Liver (tissue), 9 donors: Measurements from ENCODE around the gene FOXP3. TPM values are rescaled to one million over a fixed set of nuclear protein-coding genes. Genes with fewer than 3 reads are reported as not detected.

Experiments
- DNase-seq: peaks from one replicate; pipeline ENCODE4 v3.0.0-alpha.2; 2017; ENCODE audit warnings: low spot score
- H3K27ac ChIP-seq, 2 donors: one replicate each; pipeline ENCODE4 v1.7.0; 2013; ENCODE audit warnings: inconsistent platforms in 2 of 2, low read length in 2 of 2, control low read depth in 1 of 2, low read depth in 1 of 2, mild to moderate bottlenecking in 1 of 2
- H3K27me3 ChIP-seq, 4 donors: one replicate each; pipeline versions ENCODE4 v1.6.1 to v1.7.0; 2013; ENCODE audit warnings: low read length in 3 of 4, inconsistent platforms in 1 of 4, mild to moderate bottlenecking in 1 of 4, moderate library complexity in 1 of 4; ENCODE audit not compliant: control insufficient read depth in 4 of 4, insufficient read depth in 4 of 4
- H3K36me3 ChIP-seq, 4 donors: one replicate each; pipeline versions ENCODE4 v1.6.1 to v1.7.0; 2013; ENCODE audit warnings: low read length in 3 of 4, mild to moderate bottlenecking in 3 of 4, low read depth in 1 of 4, moderate library complexity in 1 of 4; ENCODE audit not compliant: control insufficient read depth in 4 of 4, insufficient read depth in 3 of 4
- H3K4me1 ChIP-seq, 4 donors: one replicate each; pipeline versions ENCODE4 v1.6.1 to v1.7.0; 2013; ENCODE audit warnings: low read length in 3 of 4, mild to moderate bottlenecking in 3 of 4, moderate library complexity in 1 of 4; ENCODE audit not compliant: control insufficient read depth in 4 of 4, insufficient read depth in 4 of 4
- H3K4me3 ChIP-seq, 3 donors: one replicate each; pipeline versions ENCODE4 v1.6.1 to v1.7.0; 2013; ENCODE audit warnings: low read length in 3 of 3, control low read depth in 1 of 3, low read depth in 1 of 3, mild to moderate bottlenecking in 1 of 3
- H3K9ac ChIP-seq, 2 donors: one replicate each; pipeline ENCODE4 v1.7.0; 2013; ENCODE audit warnings: low read length in 2 of 2, mild to moderate bottlenecking in 2 of 2, moderate library complexity in 2 of 2, control low read depth in 1 of 2, low read depth in 1 of 2
- H3K9me3 ChIP-seq, 4 donors: one replicate each; pipeline versions ENCODE4 v1.6.1 to v1.7.0; 2013; ENCODE audit warnings: low read length in 3 of 4; ENCODE audit not compliant: control insufficient read depth in 4 of 4
- ATF3 ChIP-seq: IDR thresholded peaks from 2 replicates; pipeline ENCODE4 v1.6.1; 2016; ENCODE audit warnings: antibody characterized with exemption
- CTCF ChIP-seq: fragments of 150-350 bp; IDR thresholded peaks from 2 replicates; pipeline ENCODE4 v1.5.1; 2017; ENCODE audit warnings: improper control_type of control experiment, low read depth, low read length; ENCODE audit not compliant: missing input control
- EGR1 ChIP-seq, 2 donors: IDR thresholded peaks; 2 replicates each; pipeline ENCODE4 v1.6.1; 2016 to 2018; ENCODE audit warnings: antibody characterized with exemption in 2 of 2, low read depth in 2 of 2
- FOXA1 ChIP-seq: IDR thresholded peaks from 2 replicates; pipeline ENCODE4 v1.6.1; 2016; ENCODE audit warnings: antibody characterized with exemption
- FOXA2 ChIP-seq: IDR thresholded peaks from 2 replicates; pipeline ENCODE4 v1.6.1; 2016; ENCODE audit warnings: antibody characterized with exemption
- HNF4A ChIP-seq, 2 donors: conservative IDR thresholded peaks; 2 replicates each; pipeline ENCODE4 v1.6.1; 2016; ENCODE audit warnings: antibody characterized with exemption in 2 of 2, mild to moderate bottlenecking in 2 of 2
- HNF4G ChIP-seq: IDR thresholded peaks from 2 replicates; pipeline ENCODE4 v1.6.1; 2016; ENCODE audit warnings: antibody characterized with exemption
- JUND ChIP-seq, 2 donors: IDR thresholded peaks; 2 replicates each; pipeline ENCODE4 v1.6.1; 2016; ENCODE audit warnings: antibody characterized with exemption in 2 of 2
- NR2F2 ChIP-seq: IDR thresholded peaks from 2 replicates; pipeline ENCODE4 v1.6.1; 2016; ENCODE audit warnings: antibody characterized with exemption
- RAD21 ChIP-seq, 2 donors: IDR thresholded peaks; 2 replicates each; pipeline ENCODE4 v1.6.1; 2016; ENCODE audit warnings: antibody characterized with exemption in 2 of 2, mild to moderate bottlenecking in 2 of 2
- REST ChIP-seq: IDR thresholded peaks from 2 replicates; pipeline ENCODE4 v1.6.1; 2016; ENCODE audit warnings: antibody characterized with exemption, mild to moderate bottlenecking
- SP1 ChIP-seq: IDR thresholded peaks from 2 replicates; pipeline ENCODE4 v1.6.1; 2018; ENCODE audit warnings: antibody characterized with exemption, mild to moderate bottlenecking
- TAF1 ChIP-seq: conservative IDR thresholded peaks from 2 replicates; pipeline ENCODE4 v1.6.1; 2016; ENCODE audit warnings: antibody characterized with exemption, mild to moderate bottlenecking
- YY1 ChIP-seq: IDR thresholded peaks from 2 replicates; pipeline ENCODE4 v1.6.1; 2016; ENCODE audit warnings: antibody characterized with exemption, mild to moderate bottlenecking
- WGBS: extraction: QIAGEN DNeasy Blood & Tissue Kit; methylation state at CpG from one replicate; pipeline ENCODE4 v1.1.7; 2013; 5-methylcytosine and 5-hydroxymethylcytosine counted together
- polyA plus RNA-seq, 2 donors: library from polyadenylated mRNA; stranded (reverse) in 1 of 2; unstranded in 1 of 2; fragments of 200-250 nt in 1 of 2; fragments of >200 nt in 1 of 2; fragmentation: Nextera tagmentation in 1 of 2; extraction: Ambion mirVana in 1 of 2; gene quantifications; one replicate each; pipeline versions ENCODE4 v1.2.1 to v1.2.3, GENCODE V29; 2013 to 2015
- total RNA-seq, 2 donors: library from RNA; depleted of rRNA; stranded (reverse); fragments of >200 nt; gene quantifications; one replicate each; pipeline ENCODE4 v1.2.3, GENCODE V29; 2014
- TF ChIP-seq, protein P1 (sequence below): IDR thresholded peaks from 2 replicates; pipeline ENCODE4 v1.6.1; 2016; ENCODE audit warnings: antibody characterized with exemption
- TF ChIP-seq, protein P2 (sequence below): IDR thresholded peaks from 2 replicates; pipeline ENCODE4 v1.6.1; 2016; ENCODE audit warnings: antibody characterized with exemption
- donor health status: healthy.
- donor health status: healthy.
- donor health status: healthy.
- donor health status: healthy.
- donor health status: healthy.

Gene FOXP3
- total and polyA plus RNA-seq, 4 donors: 0.05 to 0.65 (median 0.19) TPM

- Histone ChIP-seq H3K4me3 (no peak overlapping the region), H3K9ac (no peak overlapping the region), H3K27ac (no peak overlapping the region), H3K27me3 (no peaks in the 10 kb centered on the region), H3K36me3 (no peaks in the 10 kb centered on the region), H3K4me1 (peaks cover 3 to 16% (median 5%) of the 10 kb centered on the region in 4 donors), H3K9me3 (no peaks in the 10 kb centered on the region)
- 76% methylated on average over 20 of the region's 20 CpGs for WGBS
- DNase-seq: no peak
- TF ChIP-seq FOXA1 (no peak), JUND (IDR thresholded peaks at IDR 0.05) (no peak), HNF4A (conservative IDR thresholded peaks at IDR 0.05) (no peak), FOXA2 (no peak)
- TF ChIP-seq, protein P1, sequence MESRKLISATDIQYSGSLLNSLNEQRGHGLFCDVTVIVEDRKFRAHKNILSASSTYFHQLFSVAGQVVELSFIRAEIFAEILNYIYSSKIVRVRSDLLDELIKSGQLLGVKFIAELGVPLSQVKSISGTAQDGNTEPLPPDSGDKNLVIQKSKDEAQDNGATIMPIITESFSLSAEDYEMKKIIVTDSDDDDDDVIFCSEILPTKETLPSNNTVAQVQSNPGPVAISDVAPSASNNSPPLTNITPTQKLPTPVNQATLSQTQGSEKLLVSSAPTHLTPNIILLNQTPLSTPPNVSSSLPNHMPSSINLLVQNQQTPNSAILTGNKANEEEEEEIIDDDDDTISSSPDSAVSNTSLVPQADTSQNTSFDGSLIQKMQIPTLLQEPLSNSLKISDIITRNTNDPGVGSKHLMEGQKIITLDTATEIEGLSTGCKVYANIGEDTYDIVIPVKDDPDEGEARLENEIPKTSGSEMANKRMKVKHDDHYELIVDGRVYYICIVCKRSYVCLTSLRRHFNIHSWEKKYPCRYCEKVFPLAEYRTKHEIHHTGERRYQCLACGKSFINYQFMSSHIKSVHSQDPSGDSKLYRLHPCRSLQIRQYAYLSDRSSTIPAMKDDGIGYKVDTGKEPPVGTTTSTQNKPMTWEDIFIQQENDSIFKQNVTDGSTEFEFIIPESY: no peak
These were observed 6.4 kb downstream of the FOXP3 start for GRCh38 chrX:49257846-49258748.

DNA sequence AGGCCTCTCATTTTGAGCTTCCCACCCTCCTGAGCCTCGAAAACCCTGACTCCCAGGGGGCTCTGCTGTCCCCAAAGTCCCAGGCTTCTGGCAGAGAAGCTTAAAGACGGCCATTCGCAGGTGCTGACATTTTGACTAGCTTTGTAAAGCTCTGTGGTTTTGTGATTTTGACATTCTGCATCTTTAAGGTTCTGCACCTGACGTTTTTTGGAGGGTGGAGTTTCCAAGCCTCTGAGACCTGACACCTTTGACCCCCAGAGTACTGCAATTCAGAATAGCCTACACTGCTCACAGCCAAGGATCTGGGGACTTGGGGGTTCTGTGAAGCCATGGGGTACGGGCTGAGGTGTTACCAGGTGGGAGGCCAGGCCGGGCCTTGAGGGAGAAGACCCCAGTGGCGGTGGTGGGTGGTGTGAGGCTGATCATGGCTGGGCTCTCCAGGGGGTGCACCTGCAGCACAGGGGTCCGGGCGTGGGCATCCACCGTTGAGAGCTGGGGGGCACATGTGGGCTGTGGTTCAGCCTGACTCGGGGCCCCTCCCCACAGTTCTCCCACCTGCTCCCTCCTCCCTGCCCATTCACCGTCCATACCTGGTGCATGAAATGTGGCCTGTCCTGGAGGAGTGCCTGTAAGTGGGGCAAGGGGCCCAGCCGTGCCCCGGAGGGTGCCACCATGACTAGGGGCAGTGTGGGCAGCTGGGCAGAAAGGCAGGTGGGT is 7.3 kb downstream of the FOXP3 start:
- no peak overlapping the region for H3K4me3 ChIP-seq
- no peaks in the 10 kb centered on the region for H3K27me3 ChIP-seq
- no peak for DNase-seq
- H3K9me3 ChIP-seq: no peaks in the 10 kb centered on the region
- WGBS: 94% methylated on average over 14 of the region's 14 CpGs
- H3K27ac ChIP-seq: no peak overlapping the region
- no peak for TF ChIP-seq EGR1 (IDR thresholded peaks at IDR 0.05; ENCODE audit: low read depth in 2 of 2)
- no peak for TF ChIP-seq ATF3
- no peak for TF ChIP-seq HNF4G
- no peak for TF ChIP-seq FOXA2
- no peak for TF ChIP-seq RAD21 (IDR thresholded peaks at IDR 0.05)
- TF ChIP-seq, protein P1: no peak
- TF ChIP-seq SP1: no peak
- TF ChIP-seq TAF1: no peak
- no peak for TF ChIP-seq YY1
- no peak for TF ChIP-seq FOXA1
- no peak for TF ChIP-seq JUND (IDR thresholded peaks at IDR 0.05)
- no peak for TF ChIP-seq CTCF
- TF ChIP-seq REST: no peak
- no peak for TF ChIP-seq HNF4A (conservative IDR thresholded peaks at IDR 0.05)
- TF ChIP-seq, protein P2, sequence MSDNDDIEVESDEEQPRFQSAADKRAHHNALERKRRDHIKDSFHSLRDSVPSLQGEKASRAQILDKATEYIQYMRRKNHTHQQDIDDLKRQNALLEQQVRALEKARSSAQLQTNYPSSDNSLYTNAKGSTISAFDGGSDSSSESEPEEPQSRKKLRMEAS: no peak
- no peak for TF ChIP-seq NR2F2
- H3K4me1 ChIP-seq: peaks cover 3 to 16% (median 5%) of the 10 kb centered on the region in 4 donors
- no peaks in the 10 kb centered on the region for H3K36me3 ChIP-seq
- no peak overlapping the region for H3K9ac ChIP-seq
